NCI-H82 treated with DMSO at 0.1 percent for 48 hours (cell line): ENCODE results near the gene GABBR1.

Source experiments
- DNase-seq: peaks from one replicate; lab custom pipeline; 2025; ENCODE audit not compliant: unreplicated experiment; lab: John Stamatoyannopoulos, UW

Gene GABBR1

DNA sequence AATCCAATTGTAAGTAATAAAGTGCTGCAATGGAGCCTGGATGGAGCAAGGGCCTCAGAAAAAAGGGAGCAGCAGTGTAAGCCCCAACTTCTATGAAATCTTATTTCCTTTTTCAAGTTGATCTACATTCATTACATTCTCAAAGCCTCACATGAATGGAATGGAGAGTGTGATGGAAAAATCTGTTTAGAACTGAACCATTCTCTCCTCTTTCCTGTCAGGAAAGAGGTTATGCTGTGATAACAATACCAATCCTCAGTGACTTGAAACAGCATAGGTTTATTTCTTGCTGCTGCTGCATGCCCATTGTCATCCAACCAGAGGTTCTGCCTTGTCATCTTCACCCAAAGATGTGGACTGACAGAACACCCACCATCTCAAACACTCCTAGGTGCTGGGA, 56.9 kb downstream of the GABBR1 start:
- DNase-seq, result no peak

DNA sequence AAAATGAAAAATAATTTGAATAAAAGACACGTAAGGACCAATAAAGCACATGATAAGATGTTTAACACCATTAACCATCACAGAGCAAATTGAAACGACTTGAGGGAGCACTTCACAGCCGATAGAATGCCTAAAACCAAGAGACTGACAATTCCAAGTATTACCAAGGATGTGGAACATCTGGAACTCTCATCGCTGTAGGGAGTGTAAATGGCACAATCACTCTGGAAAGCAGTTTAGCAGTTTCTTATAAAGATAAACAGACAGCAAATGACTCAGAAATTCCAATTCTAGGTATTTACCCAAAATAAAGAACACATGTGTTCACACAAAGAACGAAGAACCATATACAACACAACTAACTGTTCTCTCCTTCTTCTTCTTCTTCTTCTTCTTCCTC, 65.0 kb downstream of the GABBR1 start:
- DNase-seq, result no peak

DNA sequence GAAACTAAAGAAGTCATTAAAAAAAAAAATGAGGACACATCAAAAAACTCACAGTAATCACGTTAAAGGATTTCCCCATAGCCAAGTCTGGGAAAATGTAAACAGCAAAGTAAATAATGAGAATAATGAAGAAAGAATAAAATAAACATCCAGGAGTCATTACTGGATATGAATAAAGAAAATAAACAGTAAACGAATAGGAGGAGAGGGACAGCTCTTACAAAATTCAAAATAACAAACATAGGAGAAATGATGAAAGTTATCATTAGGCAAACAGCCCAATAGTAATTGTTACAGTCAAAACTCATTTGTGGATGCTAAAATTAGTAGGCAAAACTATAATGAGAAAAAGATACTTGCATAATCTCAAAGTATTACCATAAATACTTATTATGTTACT, 65.4 kb downstream of the GABBR1 start:
- DNase-seq, result no peak

DNA sequence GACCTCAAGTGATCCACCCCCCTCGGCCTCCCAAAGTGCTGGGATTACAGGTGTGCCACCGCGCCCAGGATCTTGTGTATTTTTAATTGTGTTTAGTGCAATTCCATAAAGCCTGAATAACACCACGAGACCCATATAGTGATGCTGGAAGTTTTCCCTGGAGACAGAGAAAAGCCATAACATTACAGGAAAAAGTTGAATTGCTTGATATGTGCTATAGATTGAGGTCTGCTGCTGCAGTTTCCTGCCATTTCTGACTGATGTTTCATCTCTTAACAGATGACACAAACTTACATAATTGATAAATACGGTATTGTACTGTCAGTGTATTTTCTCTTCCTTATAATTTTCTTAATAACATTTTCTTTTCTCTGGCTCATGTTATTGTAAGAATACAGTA, 66.1 kb downstream of the GABBR1 start:
- no peak for DNase-seq

DNA sequence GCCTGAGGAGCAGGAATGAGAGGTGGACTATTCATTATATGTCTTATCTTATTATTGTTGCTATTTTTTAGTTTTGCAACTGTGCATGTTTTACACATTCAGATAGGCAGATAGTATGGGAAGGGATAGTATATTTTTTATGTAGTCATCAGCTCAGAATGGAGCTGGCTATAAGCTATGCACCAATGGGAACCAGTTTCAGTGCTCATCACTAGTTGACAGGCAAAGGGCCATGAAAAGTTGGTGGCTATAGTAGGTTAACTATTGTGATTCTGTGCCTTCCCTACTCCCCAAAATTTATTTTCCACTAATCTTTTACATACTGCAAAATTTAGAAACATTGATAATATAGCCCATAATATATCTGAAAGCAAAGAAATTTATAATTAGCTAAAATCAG, 68.1 kb downstream of the GABBR1 start:
- DNase-seq, result no peak

DNA sequence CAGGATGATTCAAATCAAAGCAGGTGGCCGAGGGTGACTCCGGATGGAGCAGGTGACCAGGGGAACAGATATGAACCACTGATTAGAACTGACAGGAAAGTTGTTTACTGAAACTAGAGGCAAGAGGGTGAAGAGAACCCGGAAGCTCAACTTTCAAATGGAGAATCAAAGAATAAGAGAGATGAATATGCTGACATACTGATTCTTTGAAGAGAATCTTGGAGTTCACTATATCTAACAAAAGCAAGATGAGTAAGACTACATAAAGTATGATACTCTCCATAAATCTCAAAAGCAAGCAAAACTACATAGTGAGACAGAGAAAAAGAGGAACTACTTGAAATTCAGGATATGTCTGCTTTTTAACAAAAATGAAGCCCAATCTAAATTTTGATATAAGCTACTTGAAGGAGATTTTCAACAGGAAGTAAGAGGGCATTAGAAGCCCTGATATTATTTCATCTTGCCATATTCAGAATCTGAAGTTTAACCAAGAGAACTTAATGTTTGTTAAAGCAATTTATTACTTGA, 69.5 kb downstream of the GABBR1 start:
- DNase-seq, result no peak

DNA sequence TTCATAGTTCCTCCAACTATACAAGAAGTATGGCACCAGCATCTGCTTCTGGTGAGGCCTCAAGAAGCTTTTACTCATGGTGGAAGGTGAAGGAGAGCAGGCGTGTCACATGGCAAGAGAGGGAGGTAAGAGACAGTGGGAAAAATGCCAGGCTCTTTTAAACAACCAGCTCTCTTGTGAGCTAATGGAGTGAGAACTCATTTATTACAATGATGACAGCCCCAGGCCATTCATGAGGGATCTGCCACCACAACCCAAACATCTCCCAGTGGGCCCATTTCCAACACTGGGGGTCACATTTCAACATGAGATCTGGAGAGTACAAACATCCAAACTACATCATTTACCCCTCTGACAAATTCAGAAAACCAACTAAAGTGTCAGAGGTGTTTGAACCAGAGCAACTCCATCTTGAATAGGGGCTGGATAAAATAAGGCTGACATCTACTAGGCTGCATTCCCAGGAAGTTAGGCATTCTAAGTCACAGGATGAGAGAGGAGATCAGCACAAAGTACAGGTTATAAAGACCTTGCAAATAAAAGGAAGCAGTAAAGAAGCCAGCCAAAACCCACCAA, 71.3 kb downstream of the GABBR1 start:
- no peak for DNase-seq

DNA sequence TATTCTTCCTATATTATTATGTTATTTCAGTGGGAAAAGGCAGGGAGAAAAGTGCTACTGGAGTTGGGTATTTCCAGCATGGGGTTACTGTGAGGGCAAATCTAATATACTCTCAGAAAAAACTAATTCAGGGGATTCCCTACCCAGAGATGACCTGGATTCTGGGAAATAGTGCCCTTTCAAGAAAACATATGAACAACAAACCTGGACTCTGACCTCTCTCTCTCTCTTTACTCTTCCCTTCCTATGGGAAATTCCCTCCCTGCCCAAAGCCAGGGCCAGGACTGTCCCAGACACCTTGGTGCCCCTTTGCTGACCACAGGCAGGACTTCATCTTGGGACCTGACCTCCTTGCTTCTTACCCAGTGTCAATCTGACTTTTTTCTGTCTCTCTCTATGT, 71.9 kb downstream of the GABBR1 start:
- DNase-seq, result no peak

DNA sequence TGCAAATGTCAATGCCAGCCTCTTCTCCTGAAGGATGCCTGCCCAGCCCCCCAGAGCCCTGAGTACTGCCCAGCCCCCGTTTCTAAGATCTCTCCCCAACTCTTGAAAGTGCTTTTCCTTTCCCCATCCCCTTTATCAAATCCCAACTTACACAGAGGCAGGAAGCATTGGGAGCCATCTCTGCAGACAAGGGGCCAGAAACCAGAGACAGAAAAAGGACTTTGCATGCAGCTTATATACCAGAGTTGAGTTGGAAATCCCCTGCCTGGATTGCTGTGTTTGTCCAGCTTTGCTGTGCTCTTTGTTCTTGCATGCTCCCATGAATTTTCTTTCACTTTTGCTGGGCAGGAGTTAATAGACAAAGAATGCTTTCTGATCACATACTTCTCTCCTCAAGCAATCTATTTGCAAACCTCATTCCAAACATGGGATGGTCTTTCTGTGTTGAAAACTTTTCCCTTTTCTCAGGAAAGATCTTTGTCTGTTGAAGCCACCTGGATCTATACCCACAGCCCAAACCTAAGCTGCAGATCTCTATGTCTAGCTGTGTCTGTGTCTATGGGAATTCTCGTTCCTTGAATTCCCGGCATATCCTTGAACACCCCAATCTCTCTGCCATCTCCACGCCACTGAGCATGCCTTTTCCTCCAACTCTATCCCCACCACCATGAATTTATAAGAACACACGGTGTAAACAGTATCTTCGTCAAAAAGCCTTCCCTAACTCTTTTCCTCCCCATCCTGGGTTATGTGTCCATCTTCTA, 73.3 kb downstream of the GABBR1 start, which contains the start of gene UBD:
Gene UBD, minus strand, starts transcription at position 209 of the 764 bp plus-strand sequence. Its CDS starts 31 bp downstream, at position 178.
- no peak for DNase-seq

DNA sequence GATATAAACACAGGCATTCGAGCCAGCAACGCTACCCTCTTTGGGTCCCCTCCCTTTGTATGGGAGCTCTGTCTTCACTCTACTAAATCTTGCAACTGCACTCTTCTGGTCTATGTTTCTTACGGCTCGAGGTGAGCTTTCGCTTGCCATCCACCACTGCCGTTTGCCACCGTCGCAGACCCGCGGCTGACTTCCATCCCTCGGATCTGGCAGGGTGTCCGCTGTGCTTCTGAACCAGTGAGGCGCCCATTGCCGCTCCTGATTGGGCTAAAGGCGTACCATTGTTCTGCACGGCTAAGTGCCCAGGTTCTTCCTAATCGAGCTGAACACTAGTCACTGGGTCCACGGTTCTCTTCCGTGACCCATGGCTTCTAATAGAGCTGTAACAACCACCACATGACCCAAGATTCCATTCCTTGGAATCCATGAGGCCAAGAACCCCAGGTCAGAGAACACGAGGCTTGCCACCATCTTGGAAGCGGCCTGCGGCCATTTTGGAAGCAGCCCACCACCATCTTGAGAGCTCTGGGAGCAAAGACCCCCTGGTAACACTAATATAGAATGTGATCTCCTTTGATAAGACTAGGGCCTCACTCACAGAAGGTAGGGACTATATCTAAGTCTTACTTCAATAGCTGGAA, 74.4 kb downstream of the GABBR1 start:
- no peak for DNase-seq

DNA sequence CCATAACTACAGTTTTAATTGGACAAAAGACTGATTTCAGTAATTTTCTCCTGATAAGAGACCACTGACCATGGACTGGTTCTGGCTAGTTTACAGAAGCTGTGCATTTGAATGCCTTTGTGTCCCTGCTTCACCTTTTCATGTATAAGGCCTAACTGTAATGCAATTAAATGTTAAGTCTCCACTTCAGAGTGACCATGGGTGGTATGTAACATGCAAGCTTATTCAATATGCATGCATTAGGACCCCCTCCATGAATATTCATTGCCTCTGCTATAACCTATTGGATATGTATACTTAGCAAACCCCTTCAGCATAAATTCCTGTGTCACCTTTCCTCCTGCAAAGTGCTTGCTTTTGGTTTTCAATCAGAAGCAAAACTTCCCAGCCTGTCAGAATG, 75.7 kb downstream of the GABBR1 start:
- DNase-seq, result no peak

DNA sequence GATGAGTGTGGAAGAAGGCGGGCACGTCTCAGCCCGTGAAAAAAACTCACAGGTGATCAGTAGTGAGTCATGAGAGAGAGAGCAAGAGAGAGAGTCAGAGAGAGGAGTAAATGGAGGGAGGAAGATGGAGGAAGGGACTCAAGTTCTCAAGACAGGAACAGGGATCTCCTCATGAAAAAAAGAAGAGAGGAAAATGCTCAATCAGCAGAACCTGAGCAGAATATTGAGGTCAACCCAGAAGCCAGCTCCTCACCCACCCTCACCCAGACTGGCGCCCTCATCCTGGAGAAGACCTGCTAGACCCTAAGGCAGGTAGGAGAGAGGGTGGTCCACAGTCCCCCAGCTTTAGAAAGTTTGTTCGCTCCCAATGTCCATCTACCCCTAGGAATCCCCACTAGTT, 78.2 kb downstream of the GABBR1 start:
- DNase-seq, result no peak

DNA sequence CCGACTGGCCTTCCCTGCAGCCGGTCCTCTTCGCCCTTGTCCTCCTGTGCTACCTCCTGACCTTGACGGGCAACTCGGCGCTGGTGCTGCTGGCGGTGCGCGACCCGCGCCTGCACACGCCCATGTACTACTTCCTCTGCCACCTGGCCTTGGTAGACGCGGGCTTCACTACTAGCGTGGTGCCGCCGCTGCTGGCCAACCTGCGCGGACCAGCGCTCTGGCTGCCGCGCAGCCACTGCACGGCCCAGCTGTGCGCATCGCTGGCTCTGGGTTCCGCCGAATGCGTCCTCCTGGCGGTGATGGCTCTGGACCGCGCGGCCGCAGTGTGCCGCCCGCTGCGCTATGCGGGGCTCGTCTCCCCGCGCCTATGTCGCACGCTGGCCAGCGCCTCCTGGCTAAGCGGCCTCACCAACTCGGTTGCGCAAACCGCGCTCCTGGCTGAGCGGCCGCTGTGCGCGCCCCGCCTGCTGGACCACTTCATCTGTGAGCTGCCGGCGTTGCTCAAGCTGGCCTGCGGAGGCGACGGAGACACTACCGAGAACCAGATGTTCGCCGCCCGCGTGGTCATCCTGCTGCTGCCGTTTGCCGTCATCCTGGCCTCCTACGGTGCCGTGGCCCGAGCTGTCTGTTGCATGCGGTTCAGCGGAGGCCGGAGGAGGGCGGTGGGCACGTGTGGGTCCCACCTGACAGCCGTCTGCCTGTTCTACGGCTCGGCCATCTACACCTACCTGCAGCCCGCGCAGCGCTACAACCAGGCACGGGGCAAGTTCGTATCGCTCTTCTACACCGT, 79.5 kb downstream of the GABBR1 start:
- no peak for DNase-seq

DNA sequence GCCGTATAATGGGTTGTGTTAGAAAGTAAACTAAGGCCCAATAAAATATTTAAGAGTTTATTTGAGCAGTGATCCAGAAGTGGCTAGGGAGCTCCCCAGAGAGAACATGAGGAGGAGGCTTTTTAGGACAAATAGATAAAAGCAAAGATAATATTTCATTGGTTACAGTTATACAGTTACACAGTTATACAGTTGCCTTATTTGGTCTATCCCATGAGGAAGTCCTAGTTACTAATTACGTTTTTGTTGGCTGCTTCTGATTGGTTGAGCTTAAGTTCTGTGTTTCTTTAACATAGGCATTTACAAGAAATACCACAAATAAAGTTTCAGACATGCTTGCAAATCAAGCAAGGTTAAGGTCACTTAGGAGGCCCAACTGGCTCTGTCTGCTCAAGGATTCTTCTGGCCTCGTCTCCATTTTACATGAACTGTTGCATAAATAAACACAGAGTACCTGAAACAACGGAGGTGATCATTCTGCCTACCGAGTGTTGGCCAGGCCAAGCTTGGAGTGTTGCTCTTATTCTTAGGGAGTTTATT, 80.4 kb downstream of the GABBR1 start:
- DNase-seq, result no peak

DNA sequence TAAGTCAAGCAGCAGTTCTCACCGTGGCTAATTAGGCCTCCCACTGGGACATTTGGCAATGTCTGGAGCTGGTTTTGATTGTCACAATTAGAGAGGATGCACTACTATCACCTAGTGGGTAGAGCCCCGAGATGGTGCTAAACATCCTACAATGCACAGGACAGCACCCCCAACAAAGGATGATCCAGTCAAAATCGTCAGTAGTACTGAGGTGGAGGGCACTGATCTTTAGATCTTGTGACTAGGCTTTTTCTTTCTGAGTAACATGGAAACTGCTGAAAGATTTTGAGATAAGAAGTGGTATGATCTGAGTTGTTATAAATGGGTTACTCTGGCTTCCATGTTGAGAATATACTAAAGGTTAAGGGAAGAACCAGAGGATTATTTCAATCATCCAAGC, 85.4 kb downstream of the GABBR1 start:
- DNase-seq, result no peak

DNA sequence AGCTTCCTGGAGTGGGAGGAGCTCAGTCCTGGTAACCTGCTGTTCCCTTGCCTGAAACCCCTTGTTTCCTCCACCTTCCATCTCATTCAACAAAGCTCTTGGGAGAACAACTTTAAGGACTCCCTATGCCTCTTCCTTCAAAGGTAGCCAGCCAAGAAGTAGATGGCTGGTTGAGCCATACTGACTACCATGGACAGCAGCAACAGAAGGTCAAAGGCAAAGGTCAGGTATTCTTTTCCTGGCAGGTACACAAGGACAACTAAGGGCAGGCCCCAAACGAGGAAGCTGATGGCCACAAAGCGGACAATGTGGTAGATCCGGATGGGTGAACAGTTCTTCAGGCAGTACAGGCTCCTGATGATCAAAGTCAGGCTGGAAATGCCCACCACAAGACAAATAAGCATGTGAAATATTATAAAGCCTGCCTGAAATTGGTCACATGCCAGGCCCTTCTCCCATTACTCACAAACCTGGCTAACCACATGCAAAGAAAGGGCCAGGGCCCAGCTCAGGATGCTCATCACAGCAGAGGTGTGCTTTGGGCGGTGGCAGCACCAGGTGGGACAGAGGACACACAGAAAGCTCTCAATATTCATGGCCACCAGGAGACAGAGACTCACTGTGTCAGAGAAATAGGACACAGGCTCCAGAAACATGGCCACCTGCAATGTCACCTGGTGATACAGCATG, 95.1 kb downstream of the GABBR1 start:
- DNase-seq, result no peak

DNA sequence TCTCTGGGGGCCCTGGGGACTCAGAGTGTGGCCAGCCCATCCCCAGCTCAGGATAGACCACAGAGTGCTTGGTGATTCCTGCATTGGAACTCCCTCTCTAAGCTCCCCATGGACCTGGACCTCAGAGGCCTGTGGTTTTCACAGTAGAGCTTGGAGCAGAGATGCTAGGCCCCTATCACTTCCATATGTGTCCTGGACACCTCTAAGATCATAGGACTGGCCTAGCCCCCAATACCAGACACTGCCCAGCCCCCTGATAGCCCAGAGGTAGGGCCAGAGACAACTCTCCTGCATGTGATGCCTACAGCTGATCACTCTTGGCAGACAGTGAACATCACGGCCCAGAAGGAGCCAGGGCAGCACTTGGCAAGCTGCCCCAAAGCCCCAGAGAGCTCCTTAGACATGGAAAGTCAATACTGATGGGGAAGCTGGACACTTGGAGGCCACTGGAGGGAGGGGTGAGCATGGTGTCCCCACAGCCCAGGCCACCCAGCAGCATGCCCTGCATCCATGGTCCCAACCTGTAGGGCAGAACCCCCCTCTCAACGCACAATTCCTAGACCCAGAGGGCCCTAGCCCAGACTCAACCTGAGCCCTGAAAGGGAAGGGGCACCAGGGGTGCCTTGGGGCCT, 100.5 kb downstream of the GABBR1 start:
- DNase-seq, result no peak

DNA sequence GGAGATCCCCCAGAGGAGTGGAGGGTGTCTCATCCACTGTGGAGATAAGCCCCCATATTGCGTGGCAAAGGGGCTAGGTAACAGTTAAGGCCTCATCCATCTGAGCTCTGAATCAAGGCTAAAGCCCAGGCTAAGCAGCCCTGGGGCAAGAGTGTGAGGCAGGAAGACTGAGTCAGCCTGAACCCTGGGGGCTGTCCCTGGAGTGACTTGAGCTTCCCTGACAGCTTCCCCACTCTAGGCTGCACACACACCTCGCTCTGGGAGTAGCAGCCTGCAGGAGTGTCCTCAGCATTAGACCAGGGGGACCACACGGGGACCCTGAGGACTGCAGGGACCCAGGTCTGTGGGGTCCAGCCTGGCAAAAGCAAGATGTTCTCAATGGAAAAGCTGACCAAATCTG, 101.3 kb downstream of the GABBR1 start:
- no peak for DNase-seq

DNA sequence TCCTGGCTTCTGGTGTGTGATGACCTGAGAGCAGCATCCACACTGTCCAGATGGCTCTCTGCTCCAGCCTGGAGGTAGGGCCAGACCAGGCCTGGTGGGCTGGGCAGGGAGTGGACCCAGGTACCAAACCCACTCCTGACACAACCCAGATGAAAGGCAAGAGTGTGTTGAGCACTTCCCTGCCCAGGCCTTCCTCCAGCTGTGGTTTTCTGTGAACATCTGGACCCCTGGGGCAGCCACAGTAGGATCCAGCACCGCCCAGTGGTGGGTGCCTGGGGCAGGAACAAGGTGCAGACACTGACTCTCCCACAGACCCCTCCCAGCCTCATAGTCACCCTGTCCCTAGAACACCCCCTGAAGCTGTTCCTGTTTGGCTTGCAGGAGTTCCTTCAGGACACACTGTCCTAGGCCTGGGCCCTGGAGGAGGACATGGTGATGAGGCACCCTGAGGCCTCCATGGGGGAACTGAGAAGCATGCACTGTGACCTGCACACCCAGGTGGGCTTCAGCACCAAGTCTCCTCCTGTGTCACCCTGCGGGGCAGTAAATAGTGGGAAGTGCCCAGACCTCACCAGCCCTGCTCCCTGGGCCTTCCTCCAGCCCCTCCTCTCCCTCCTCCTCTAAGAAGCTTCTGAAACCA, 102.2 kb downstream of the GABBR1 start:
- DNase-seq, result no peak

DNA sequence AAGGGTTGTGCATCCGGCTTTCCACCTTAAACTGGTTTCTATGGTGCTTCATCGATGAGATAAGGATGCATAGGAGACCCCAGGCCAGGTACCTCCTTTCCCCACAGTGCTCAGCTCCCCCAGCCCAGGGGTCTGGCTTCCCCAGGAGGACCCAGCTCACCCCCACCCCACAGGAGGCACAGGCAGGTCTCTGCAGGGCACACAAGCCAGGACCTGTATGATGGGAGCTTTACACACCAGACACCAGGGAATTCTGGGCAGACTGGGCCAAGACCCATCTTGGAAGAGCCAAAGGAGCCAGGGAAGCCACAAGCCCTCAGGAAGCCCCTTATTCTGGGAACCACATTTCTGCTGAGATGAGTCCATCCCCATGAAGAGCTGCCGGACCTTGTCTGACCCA, 103.0 kb downstream of the GABBR1 start:
- no peak for DNase-seq
